Measurements from ENCODE around the gene DPM2. TPM values are rescaled to one million over a fixed set of nuclear protein-coding genes. Genes with fewer than 3 reads are reported as not detected.

Gene DPM2
- total and polyA plus RNA-seq, 2 experiments from 2014 or later, result 19.2 to 57.1 TPM

- Histone ChIP-seq H3K36me3 (replicated peaks; ENCODE audit: insufficient read depth, low read depth) (no peaks in the 10 kb centered on the region), H3K79me2 (peaks cover 55% of the 10 kb centered on the region), H3K4me1 (ENCODE audit: insufficient read depth) (peaks cover 38% of the 10 kb centered on the region), H2AFZ (peak within 1 kb of the TSS; percentile 5), H4K20me1 (ENCODE audit: insufficient read depth, poor library complexity, severe bottlenecking) (peaks cover 43% of the 10 kb centered on the region), H3K9me3 (ENCODE audit: low read depth) (no peaks in the 10 kb centered on the region), H3K27ac (peak within 1 kb of the TSS; percentile 99), H3K4me3 (peak within 1 kb of the TSS; percentile 75), H3K27me3 (no peaks in the 10 kb centered on the region), H3K4me2 (peak within 1 kb of the TSS; percentile 92), H3K9me2 (replicated peaks; ENCODE audit: insufficient read depth) (no peaks in the 10 kb centered on the region)
- WGBS (ENCODE audit: low lambda C conversion rate, missing lambda C conversion rate), result 2% methylated on average over 57 of the region's 93 CpGs
- no peak for TF ChIP-seq CTCF (IDR thresholded peaks at IDR 0.05; ENCODE audit: poor library complexity)
- TF ChIP-seq EZH2 (IDR thresholded peaks at IDR 0.05; ENCODE audit: borderline replicate concordance), result no peak
- TF ChIP-seq EZH2phosphoT487 (IDR thresholded peaks at IDR 0.05; ENCODE audit: low read depth, severe bottlenecking, unreplicated experiment), result no peak
- peak; percentile 99 for DNase-seq (ENCODE audit: low spot score)
Measured at GRCh38 chr9:127980706-127981558, 43.3 kb upstream of the DPM2 start, which contains the start of gene EEIG1. EEIG1 (minus strand) TSS chr9:127980989; CDS start chr9:127980137, 852 bp downstream.

GRCh38 chr9:127980060-127980705 is 42.5 kb upstream of the DPM2 start:
- Histone ChIP-seq H3K4me2 (peak overlapping the region; percentile 92), H3K27me3 (no peaks in the 10 kb centered on the region), H3K4me1 (ENCODE audit: insufficient read depth) (peaks cover 46% of the 10 kb centered on the region), H3K79me2 (peaks cover 63% of the 10 kb centered on the region), H3K4me3 (peak overlapping the region; percentile 75), H3K27ac (peak overlapping the region; percentile 99), H3K9me2 (replicated peaks; ENCODE audit: insufficient read depth) (no peaks in the 10 kb centered on the region), H2AFZ (no peak overlapping the region), H3K9me3 (ENCODE audit: low read depth) (no peaks in the 10 kb centered on the region), H4K20me1 (ENCODE audit: insufficient read depth, poor library complexity, severe bottlenecking) (peaks cover 50% of the 10 kb centered on the region), H3K36me3 (replicated peaks; ENCODE audit: insufficient read depth, low read depth) (no peaks in the 10 kb centered on the region)
- 2% methylated on average over 31 of the region's 61 CpGs for WGBS (ENCODE audit: low lambda C conversion rate, missing lambda C conversion rate)
- peak; percentile 90 for DNase-seq (ENCODE audit: low spot score)
- TF ChIP-seq EZH2 (IDR thresholded peaks at IDR 0.05; ENCODE audit: borderline replicate concordance) (no peak), CTCF (IDR thresholded peaks at IDR 0.05; ENCODE audit: poor library complexity) (no peak), EZH2phosphoT487 (IDR thresholded peaks at IDR 0.05; ENCODE audit: low read depth, severe bottlenecking, unreplicated experiment) (no peak)

- Histone ChIP-seq H3K9me3 (ENCODE audit: low read depth) (no peaks in the 10 kb centered on the region), H3K27ac (peak overlapping the region; percentile 99), H2AFZ (no peak overlapping the region), H3K9me2 (replicated peaks; ENCODE audit: insufficient read depth) (no peaks in the 10 kb centered on the region), H4K20me1 (ENCODE audit: insufficient read depth, poor library complexity, severe bottlenecking) (peaks cover 57% of the 10 kb centered on the region), H3K4me1 (ENCODE audit: insufficient read depth) (peaks cover 53% of the 10 kb centered on the region), H3K79me2 (peaks cover 69% of the 10 kb centered on the region), H3K36me3 (replicated peaks; ENCODE audit: insufficient read depth, low read depth) (no peaks in the 10 kb centered on the region), H3K4me2 (peak overlapping the region; percentile 92), H3K27me3 (no peaks in the 10 kb centered on the region), H3K4me3 (peak overlapping the region; percentile 75)
- DNase-seq (ENCODE audit: low spot score), result peak; percentile 72
- under 1% methylated on average over 24 of the region's 24 CpGs for WGBS (ENCODE audit: low lambda C conversion rate, missing lambda C conversion rate)
- TF ChIP-seq EZH2 (IDR thresholded peaks at IDR 0.05; ENCODE audit: borderline replicate concordance) (no peak), EZH2phosphoT487 (IDR thresholded peaks at IDR 0.05; ENCODE audit: low read depth, severe bottlenecking, unreplicated experiment) (no peak), CTCF (IDR thresholded peaks at IDR 0.05; ENCODE audit: poor library complexity) (no peak)
Measured at GRCh38 chr9:127979333-127980059, 41.8 kb upstream of the DPM2 start.
